K562 treated with DMSO at 1 percent for 4 hours (cell line): ENCODE results near the gene PSEN2. TPM values are rescaled to one million over a fixed set of nuclear protein-coding genes. Genes with fewer than 3 reads are reported as not detected.

Experiments used
- total RNA-seq: library from RNA; unstranded; fragments of 300-600 nt; gene quantifications from 2 replicates; pipeline ENCODE4 v1.2.3, GENCODE V29; 2022; ENCODE audit not compliant: insufficient read depth

Gene PSEN2
- total RNA-seq: 11.5 and 12.0 TPM in 2 replicates

GRCh38 chr1:226870401-226871279, at the start of gene PSEN2:
Gene PSEN2 (plus strand): TSS chr1:226870616. CDS start chr1:226881908, 11,292 bp downstream.

GRCh38 chr1:226940029-226940805, 69.8 kb downstream of the PSEN2 start, which contains the start of gene COQ8A:
Gene COQ8A (plus strand): TSS chr1:226940294. CDS start chr1:226961386, 21,092 bp downstream.

Other genes starting within 250 kb of the PSEN2 start
- gene ITPKB, start 131.3 kb upstream of the PSEN2 start, total RNA-seq: not detected in 2 replicates
- 66.0 and 87.8 TPM in 2 replicates for gene COQ8A, start 69.7 kb downstream of the PSEN2 start, total RNA-seq